Measurements from ENCODE around the gene EEF1A2.

GRCh38 chr20:63531686-63532448, 33.0 kb upstream of the EEF1A2 start:
- TF ChIP-seq CTCF (IDR thresholded peaks at IDR 0.05) (no peak), POLR2A (IDR thresholded peaks at IDR 0.05) (no peak)

All from uterus (tissue), 2 donors.